GM13977 (cell line): ENCODE results near the gene KBTBD6.

Experiments used
- DNase-seq: peaks from one replicate; pipeline ENCODE4 v3.0.0; 2012; ENCODE audit warnings: low spot score
- in situ Hi-C: fragments of 300-500 bp; cut with MboI; formaldehyde crosslinking; loops from one replicate; pipeline ENCODE4 v1.12.0; 2022; ENCODE audit warnings: low sequenced_read_pairs, low pct_unique_long_range_greater_than_20kb, mixed read lengths, inconsistent platforms; ENCODE audit not compliant: unreplicated experiment
- TF ChIP-seq, protein P1 (sequence below): IDR thresholded peaks from 2 replicates; pipeline ENCODE4 v1.5.1; 2012; ENCODE audit warnings: mild to moderate bottlenecking, control low read depth; ENCODE audit not compliant: insufficient read depth; ENCODE audit errors: extremely low read depth, missing control alignments

Gene KBTBD6

DNA sequence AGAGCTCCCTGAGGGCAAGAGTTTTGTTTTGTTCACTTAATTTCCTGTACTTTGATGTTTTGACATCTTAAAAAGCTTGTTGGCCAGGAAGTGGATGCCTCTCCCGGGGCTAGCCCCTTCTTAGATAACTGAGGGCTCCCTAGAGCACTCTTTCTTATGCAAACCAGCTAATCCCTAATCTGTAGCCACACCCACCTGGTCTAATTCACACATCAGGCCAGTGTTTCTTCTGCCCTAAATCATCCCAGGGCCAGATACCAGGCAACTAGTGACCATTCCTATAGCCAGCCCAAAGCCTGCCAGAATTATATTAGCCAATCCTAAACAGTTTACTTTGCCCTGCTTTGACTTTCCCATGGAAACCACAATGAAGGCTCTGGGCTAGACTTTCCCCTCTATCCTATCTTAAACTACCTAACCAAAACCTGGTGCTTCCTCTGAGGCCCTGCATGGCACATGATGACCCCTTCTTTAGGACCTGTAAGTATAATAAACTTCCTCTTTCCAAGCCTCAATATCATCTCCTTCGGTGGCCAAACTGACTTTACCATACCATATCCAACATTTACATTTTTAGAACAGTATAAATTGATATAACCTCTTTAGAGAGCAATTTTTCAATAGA is 46.5 kb downstream of the KBTBD6 start:
- DNase-seq, result no peak
- TF ChIP-seq, protein P1, sequence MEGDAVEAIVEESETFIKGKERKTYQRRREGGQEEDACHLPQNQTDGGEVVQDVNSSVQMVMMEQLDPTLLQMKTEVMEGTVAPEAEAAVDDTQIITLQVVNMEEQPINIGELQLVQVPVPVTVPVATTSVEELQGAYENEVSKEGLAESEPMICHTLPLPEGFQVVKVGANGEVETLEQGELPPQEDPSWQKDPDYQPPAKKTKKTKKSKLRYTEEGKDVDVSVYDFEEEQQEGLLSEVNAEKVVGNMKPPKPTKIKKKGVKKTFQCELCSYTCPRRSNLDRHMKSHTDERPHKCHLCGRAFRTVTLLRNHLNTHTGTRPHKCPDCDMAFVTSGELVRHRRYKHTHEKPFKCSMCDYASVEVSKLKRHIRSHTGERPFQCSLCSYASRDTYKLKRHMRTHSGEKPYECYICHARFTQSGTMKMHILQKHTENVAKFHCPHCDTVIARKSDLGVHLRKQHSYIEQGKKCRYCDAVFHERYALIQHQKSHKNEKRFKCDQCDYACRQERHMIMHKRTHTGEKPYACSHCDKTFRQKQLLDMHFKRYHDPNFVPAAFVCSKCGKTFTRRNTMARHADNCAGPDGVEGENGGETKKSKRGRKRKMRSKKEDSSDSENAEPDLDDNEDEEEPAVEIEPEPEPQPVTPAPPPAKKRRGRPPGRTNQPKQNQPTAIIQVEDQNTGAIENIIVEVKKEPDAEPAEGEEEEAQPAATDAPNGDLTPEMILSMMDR, result no peak
- in situ Hi-C loops, result no loop called here

DNA sequence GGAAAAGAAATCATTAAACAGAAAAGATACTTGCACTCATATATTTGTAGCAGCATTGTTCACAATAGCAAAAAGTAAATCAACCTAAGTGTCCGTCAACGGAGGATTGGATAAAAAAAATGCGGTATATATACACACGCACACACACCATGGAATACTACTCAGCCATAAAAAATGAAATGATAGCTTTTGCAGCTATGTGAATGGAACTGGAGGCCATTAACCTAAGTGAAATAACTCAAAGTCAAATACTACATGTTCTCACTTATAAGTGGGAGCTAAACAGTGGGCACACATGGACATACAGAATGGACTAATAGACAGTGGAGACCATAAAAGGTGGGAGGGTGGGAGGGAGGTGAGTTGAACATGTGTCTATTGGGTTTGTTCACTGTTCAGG is 52.9 kb downstream of the KBTBD6 start:
- in situ Hi-C loops, result loop anchor here (10.0 kb wide), 1 partner anchor 135 kb away; no protein-coding TSS in a partner anchor
- no peak for DNase-seq
- TF ChIP-seq, protein P1, result no peak
